HG02588 (cell line): Measurements from ENCODE around the gene GALNT3.

Experiments used
- ATAC-seq: cut with Tn5 transposase; IDR thresholded peaks from one replicate; pipeline ENCODE4 v1.9.1; 2021; ENCODE audit warnings: mild to moderate bottlenecking, moderate library complexity; ENCODE audit not compliant: unreplicated experiment

Gene GALNT3

DNA sequence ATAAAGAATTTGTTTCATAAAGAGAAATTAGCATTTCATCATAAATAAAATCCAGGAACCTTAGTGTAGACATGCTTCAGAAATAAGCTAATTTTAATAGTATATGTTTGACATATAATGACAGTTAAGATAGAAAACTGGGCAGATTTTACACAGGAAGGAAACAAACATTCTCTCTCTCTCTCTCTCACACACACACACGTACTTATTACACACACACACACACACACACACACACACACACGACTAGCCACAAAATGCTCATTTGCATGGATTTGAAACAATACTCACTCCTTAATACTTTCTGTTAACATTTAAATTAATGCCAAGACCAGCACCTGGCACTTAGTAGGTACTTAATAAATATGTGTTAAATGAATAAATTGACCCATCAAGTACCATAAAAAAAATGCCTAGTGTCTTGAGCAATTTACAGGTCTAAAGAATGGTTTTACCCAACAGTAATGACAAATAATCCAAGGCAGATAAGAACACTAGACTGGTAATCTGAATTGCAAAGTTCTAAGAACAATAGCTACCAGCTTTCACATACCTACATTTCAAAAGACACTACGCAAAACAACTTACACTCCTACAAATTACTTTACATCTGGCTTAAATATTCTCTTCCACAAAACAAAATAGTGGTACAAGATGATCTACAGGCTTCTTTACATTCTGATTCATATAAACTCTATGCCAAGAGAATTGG, 2.9 kb upstream of the GALNT3 start:
- ATAC-seq = no peak

DNA sequence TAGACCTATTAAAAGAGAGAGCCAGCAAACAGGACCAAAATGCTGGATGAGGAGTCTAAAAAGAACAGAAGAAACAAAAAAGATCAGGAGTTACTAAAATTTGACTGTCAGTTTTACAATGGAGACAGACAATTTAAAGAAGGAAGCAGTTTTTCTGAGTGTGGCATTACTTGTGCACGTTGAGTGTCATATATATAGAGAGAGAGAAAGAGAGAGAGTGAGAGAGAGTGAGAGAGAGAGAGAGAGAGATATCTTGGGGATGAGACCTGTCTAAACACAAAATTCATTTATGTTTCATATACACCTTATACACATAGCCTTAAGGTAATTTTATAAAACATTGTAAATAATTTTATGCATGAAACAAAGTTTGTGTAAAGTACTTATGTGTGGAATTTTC, 2.1 kb upstream of the GALNT3 start:
- ATAC-seq = no peak

DNA sequence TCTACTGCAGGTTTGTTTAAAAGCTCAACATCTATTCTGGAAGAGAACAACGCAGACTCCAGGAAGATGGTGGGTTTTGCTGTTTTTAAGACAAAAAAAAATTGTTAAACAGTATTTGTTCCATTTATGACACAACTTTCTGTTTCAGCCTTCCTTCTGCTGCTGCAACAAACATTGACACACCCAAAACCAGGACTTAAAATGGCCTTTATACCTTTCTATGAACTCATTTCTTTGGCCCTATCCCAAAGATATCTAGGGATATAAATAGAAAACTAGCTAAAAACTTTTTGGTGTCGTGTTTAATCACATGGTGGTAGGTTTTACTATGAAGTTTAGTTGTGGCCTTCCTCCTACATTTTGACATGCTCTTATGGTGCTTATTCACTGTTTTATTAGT, 964 bp upstream of the GALNT3 start:
- ATAC-seq = no peak

DNA sequence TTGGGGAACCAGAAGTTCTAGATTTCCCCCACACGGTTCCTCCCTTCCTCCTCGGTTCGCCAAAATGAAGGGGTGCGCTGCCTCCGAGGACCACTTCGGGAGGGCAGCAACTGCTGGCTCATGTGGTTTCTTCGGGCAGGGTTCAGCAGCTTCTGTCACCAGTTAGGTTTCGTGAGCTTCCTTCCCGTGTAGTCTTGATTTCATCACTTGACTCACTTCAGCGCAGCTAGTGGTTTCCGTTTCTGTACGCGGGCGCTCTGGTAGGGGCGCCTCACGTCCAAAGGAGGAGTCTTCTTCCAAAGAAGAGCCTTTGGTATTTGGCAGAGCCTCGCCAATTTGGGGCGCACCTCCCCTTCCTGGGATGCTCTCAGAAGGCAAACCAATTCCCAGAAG, 485 bp upstream of the GALNT3 start:
- peak; percentile 96 for ATAC-seq

DNA sequence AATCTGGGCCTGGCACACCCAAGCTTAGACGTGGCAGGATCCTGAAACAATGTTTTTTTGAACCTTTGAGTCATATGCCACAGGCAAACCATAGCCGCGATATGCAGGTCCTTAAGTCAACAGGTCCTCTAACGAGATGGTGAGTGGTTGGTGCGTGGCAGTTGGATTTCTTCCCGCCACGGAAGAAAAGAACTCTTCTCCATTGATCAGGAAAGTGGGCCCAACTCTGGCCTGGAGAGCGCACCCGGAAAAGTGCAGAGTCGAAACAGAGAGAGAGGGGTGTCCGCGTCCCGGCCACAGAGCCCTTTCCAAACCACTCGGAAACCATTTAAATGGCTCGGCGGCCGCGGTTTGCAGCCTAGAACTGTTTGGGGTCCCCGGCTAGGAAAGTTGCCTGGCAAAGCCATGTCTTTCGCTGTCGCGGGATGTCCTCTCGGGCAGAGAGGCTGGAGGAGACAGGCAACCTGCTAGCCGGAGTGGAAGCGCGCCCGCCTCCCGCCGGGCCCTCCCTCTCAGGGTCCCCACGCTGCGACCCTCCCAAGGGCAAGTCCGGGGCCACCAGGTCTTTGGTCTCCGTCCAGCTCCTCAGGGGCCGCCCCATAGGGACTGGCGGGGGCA, 777 bp downstream of the GALNT3 start:
- ATAC-seq = peak; percentile 2

DNA sequence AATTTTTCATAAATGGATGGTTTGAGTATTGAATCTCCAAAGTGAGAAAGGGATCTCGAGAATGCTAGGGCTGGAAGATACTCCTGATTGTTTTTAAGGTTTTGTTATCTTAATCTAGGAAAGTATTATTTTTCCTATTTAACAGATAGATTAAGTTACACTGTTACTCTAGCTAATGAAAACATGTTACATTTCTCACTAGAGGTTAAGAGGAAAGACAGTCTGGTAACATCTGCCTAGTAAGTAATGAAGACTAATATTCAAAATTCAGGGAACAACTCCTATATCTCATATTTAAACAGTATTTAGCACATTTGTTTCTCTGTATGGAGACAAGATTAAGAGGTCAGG, 2.0 kb downstream of the GALNT3 start:
- ATAC-seq = no peak

DNA sequence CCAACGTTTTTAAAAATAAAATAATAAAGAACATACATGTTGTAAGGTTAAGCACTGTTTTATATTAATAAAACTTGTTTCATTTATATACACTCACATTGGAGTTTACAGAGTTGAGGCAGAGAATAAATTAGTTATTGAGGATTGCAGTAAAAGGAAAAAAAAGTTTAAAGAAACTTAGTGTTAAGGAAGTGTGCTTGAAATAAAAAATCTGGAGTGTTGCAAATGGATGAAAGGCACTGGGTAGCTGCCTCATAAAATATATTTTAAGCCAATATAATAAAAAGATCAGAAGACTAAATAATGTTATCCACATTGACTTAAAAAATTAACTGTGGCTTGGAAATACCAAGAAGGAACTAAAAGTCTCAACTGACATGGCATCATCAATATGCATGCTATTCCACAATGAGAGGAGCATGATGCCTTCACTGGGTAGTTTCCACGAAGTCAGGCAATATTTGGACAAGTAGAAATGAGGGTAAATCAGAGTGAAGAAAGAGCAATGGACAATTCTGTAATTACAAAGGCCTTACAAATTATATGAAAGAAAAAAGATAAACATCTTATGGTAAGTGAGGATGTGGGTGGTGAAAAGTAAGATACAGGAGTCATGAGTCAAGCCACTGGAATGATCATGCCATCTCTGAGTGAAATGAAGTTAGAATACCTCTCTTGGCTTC, 2.5 kb downstream of the GALNT3 start:
- ATAC-seq = no peak

DNA sequence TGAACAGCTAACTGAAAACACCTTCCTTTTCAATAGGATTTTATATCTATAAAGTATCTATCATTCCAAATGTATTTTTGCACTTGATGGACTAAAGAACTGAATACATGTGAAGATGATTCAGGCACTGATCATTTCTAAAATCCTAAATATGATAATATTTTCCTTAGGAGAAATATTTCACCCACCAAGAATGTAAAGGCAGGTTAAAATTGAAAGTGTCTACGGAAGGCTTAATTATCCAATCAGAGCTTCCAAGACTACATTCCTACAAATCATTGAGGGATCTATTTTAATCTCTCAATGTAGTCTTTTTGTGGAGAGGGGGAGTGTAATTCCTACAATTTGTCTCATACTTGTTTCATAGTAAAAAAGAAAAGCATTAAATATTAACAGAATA, 3.6 kb downstream of the GALNT3 start:
- ATAC-seq = no peak

DNA sequence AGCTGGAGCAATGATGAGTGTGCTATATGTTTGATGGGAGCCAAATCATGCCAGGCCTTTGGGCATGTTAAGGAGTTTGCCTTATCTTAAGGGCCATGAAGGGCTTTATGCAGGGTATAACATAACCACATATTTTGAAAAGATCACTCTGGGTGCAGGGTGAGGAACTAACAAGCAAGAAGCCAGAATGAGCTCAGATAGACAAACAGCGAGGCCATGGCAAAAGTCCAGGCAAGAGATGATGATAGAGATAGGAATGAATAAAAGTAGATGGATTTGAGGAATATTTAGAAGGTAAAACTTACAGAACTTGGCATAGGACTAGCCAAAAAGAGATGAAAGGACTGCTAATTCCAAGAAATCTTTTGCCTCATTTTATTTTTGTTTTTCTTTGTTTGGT, 6.7 kb downstream of the GALNT3 start:
- ATAC-seq = no peak

DNA sequence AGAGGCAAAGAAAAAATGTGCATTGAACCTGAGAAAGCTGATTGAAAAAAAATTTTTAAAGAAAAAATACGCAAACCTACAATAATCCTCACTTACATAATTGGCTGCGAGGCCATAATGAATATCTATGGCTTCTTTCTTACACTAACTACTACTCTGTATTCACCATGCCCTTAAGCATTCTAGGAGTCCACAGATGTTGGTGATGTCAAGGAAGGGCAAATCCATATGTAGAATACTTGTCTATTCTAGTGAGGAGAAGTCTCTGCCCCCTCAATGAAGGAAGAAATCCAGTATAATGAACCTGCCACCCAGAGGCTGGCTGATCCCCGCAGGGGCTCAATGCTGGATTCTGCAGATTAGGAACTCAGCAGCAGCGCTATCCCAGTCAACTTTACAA, 14.3 kb downstream of the GALNT3 start:
- no peak for ATAC-seq

DNA sequence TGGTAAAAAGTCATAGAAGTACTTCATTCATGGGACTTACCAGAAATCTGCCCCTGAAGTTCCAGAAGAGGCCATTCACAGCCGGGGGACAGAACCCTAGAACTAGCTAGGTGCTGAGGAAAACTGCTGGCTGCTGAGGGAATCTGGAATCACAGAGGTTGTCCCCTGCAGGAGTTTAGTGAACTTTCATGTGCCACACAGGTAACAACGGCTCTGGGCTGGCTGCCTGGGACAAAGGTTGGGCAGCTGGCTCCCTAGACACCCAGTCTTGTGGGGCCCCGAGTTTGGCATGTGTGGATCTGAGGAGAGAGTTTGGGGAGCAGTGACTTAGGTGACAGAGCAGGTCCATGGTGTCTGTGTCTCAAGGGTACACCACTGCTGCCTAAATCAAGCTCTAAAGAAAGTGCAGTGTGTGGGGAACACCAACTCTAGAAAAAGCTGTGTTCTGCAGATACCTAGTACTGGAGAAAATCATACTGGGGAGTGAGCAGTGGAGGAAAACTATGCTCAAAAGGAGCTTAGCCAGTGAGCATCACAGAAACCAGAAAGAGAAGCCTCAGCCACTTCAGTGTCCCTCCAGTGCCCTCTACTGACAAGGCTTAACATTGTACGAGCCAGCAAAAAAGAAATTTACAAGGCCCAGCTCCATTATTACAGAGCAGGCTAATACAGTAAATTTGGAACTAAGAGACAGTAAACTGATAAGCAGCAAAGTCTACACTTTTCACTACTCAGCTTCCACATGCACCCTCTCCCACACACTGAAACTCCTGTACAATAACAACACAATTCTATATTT, 15.2 kb downstream of the GALNT3 start:
- ATAC-seq = no peak

DNA sequence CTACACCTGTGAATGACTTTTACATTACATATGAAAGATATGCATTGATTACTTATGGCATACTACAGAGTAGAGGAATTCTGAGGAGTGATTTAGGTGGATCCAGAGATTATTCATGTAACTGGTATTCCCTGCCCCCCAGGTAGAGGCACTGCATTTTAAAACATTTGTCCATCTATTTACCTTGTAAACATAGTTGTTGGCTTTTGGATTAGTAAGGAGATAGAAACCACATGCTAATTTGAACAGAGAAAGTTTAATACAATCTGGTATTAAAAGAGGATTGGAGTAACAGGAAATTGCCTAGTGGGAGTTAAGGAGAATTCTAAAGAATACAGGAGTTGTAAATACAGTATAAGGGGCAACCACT, 15.9 kb downstream of the GALNT3 start:
- ATAC-seq = no peak

DNA sequence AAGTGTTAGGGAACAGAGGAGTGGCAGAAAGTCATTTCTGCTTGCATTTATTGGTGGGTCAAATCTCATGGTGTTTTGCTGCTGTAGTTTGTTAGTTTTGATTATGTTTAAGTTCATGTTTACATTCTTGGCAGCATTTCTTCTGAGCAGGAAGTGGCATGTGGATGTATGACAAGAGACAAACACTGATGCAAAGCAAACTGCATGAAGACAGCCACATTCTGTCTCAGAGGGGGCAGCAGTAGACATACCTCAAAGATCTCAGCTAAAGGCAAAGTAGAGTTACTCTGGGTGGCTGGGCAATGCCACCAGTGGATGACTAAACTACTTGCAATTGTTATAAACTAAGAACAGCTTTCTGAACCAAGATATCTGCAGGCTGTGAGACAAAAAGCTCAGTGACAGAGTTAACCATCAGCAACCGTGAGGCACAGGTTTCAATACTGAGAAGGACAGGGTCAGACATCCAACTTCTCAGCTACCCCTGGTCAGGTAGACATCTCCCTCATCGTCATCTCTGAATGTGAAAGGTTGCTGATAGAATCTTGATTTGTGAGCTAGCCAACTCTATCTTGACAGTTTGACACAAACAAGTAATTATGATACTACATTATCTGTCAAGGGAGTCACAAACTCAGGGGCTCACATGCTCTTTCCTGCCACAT, 16.4 kb downstream of the GALNT3 start:
- no peak for ATAC-seq

DNA sequence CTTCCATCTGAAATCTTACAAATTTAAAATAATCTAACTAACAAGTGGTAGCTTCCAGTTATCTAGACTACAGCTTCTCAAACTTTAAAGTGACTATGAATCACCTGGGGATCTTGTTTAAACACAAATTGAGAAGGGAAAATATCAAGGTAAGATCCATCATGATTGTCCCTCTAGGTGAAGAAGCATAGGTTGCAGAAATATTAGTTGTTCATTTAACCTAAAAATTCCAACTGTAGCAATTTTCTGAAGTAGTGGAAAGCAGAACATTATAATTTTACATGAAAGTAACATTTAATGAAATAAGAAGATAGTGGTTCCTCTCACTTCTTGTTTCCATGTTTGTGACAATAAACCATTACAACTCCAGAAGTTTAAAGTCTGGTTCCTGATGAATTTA, 17.3 kb downstream of the GALNT3 start:
- ATAC-seq = no peak

DNA sequence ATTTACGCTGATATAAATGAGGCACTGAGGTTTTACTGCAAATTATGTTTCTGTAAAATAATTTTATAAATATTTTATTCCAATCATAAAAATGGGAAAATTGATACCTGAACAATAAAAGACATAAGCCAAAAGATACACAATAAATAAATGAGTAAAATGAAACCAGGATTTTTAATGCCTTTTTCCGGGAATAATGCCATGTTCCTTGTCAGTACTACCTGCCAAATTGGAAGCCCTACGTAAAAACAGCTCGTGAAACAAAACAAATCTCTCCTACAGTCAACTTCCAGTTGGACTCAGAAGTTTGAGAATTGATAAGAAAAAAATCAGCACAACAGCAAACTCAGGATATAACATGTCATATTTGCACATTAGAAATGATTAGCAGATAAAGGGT, 18.0 kb downstream of the GALNT3 start:
- ATAC-seq = no peak

DNA sequence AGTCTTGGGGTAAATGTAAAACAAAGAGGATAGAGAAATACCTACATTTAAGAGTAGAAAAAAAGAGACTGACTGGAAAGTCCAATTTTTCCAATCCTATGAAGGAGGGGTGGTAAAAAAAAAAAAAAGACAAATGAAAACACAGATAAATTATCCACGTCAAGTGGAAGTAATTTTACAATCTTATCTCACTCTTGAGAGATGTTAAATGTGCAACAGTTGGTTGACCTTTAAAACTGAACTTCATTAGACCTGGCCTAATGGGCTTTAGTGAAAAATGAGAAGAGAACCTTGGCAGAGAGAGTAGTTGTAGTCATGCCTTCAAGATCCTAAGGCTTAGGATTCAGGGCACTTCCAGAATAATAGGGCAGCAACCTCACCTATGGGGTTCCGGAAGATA, 20.4 kb downstream of the GALNT3 start:
- ATAC-seq = no peak

DNA sequence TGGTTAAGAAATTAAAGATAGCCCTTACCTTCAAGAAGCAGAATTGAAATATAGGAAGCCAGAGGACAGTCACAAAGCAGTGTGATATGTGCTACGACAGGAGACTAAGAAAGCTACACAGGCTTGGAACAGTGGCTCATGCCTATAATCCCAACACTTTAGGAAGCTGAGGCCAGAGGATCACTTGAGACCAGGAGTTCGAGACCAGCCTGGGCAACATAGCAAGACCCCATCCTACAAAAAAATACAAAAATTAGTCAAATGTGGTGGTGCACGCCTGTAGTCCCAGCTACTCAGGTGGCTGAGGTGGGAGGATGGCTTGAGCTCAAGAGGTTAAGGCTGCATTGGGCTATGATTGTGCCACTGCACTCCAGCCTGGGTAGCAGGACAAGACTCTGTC, 21.9 kb downstream of the GALNT3 start:
- ATAC-seq = no peak

DNA sequence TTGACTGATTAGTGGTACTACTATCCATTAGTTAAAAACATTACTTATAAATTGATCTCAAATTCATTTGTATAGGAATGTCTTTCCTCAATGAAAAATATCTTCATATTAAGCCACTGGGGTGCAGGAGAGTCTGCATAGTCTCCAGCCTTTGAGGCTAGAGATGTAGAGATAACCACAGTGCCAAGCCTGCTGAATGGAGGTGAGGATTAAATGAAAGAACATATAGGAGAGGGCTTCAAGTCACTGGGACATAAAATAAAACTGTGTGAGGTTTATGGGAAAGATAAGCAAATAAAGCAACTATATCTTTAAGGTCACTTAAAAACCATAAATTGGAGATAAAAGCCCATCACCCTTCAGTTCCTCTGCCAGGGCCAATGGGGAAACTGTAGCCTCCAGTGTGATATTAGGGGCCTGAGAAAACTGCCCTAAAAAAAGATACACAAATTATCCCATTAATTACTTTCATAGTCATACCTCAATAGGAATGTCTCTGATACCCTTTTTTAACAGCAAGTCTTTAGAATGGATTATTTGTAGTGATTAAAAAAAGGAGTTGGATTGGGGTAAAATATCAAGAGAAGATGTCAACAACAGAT, 27.6 kb downstream of the GALNT3 start:
- ATAC-seq = no peak

DNA sequence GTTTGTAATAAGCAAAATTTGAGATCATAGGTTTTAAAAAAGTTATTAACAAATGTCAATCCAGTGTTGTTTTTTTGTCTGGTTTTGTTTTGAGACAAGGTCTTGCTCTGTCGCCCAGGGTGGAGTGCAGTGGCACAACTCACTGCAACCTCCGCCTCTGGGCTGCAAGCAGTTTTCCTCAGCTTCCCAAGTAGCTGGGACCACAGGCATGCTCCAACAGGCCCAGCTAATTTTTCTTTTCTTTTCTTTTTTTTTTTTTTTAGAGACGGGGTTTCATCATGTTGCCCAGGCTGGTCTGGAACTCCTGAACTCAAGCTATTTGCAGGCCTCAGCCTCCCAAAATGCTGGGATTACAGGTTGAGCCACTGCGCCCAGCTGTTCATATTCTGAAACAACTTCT, 31.3 kb downstream of the GALNT3 start:
- ATAC-seq = no peak

DNA sequence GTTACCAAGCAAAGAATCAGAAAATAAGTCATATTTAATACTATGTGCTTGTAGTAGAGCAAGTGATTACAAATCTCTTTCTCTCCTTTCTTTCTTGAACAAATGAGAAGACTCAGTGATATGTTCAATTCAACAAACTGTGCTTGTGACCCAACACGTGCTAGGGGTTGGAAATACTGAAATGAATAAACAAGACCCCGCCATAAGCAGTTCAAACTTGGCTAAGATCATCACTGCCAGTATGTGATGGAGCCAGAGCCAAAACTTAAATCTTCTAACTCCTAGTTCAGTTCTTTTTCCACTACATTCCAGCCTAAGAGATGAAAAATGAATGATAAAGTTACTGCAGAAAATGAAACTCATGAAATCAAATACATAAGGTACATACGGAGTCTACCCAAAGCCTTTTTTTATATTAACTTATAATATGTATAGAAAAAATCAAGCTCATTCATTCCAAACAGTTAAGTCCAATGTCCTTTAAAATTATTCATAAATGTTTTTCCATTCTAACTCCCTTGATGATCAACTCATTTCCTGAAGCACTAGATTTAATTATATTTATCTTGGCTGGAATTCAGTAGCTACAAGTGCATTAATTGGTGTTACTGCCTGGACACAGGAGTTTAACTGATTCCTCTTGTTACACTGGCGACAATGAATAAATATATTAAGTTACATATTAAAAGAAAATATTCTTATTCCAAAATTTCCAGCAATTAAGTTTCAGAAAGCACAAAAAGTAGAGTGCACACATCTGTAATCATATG, 36.0 kb downstream of the GALNT3 start:
- ATAC-seq = no peak
